Inferior parietal cortex (tissue), 1 donor: ENCODE results near the gene CYTH4.
A peak's percentile ranks its signal among the peaks of the same experiment; 100 is the strongest.
"Not testable (repeated sequence)": the region's sequence is repeated elsewhere in the genome, so short reads cannot be mapped to it uniquely, and the experiment has no call there.

ENCODE experiments used
- DNase-seq: peaks from one replicate; pipeline ENCODE4 v3.0.0-alpha.2; 2016; ENCODE audit errors: extremely low spot score

The CYTH4 gene

DNA sequence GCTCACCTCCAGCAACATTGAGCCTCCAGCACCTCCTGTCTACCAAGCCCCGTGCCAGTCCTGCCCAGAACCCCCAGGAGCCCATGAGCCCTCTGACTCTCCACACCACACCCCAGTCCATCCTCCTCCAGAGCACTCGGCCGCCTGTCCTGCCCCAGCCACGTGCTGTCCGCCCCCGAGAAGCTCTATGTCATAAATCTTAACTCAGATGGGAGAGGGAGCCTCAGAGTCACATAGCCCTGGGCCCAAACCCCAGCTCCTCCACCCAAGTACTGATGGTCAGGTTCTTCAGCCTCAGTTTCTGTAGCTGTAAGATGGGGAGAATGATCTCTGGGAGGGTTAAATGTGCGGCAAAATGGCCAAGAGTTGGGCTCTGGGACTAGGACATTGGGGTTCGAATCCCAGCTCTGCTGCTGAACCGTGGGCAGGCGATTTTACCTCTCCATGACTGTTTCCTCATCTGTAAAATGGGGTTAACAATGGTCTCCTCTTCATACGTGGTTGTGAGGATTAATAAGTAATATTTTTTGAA lies 27.8 kb downstream of the CYTH4 start:
- DNase-seq, result no peak

DNA sequence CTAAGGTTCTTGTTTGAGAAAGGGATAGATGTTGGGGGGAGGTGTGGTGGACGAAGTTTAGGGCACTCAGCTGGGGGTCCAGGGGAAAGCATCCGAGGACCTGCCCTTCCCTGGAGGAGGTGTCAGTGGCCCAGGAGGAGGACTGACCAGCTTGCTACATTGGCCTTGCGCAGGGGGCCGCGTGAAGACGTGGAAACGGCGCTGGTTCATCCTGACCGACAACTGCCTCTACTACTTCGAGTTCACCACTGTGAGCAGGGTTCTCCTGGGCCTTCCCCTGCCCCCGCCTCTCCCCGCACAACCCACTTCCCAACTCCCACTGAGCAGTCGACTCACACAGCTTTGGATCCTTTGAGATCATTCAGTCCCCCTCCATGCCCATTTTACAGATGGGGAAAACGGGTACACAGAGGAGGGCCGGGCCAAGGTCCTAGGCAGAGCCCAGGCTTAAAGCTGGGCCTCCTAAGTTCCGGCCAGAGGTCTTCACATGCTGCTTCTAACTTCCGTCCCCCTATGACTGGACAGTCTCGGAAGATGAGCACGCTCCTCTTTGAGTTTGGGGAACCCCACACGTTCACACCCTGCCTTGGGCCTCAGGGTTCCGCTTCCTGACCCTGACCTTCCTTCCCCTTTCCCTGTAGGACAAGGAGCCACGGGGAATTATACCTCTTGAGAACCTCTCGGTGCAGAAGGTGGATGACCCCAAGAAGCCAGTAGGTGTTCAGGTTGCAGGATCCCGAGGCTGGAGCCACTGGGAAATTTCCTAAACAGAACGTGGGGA lies 28.7 kb downstream of the CYTH4 start:
- DNase-seq, result no peak

DNA sequence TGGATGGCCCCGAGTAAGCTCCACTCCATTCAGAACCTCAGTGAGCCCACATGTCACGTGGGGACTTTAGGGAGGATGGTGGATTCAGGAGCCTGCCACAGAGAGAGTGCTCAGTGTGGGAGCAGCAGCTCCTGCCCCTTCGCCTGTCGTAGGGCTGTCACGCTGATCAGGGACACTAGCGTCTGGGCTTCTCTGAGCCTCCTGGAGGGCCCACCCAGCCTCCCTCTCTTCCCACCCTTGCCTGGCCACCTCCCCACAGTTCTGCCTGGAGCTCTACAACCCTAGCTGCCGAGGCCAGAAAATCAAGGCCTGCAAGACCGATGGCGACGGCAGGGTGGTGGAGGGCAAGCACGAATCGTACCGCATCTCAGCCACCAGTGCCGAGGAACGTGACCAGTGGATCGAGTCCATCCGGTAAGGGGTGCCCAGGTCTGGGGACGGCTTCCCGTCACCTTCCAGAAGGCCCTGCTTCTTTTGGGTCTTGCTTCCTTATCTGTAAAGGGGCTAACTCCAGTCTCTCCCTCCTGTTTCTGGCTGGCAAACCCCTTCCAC lies 29.5 kb downstream of the CYTH4 start:
- DNase-seq, result no peak

DNA sequence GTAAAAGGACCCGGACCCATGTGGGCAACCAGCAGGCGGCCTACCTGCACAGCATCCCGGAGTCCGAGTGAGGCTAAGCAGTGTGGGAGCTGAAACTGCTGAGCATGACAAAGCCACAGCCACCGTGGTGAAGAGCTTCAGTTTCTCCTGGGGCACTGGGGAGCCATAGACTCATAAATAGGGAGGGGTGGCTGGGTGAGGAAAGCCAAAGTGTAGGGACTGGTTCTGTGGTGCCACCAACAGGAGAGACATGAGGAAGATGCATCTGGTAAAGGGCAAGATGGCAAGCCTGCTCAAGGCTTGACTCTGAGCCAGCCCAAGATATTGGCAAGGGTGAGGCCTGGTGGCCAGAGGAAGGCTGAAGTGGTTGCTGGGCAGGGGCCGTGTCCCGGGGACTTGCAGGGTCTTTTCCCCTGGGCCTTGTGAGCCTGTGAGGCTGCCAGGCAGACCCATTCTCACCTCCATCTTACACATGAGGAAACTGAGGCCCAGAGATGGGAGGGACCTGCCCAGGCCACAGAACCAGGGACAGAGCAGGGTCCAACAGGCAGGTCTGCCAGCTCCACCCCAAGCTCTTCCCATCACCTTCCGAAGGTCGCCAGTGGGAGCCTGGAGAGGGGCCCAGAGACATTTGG lies 30.4 kb downstream of the CYTH4 start:
- DNase-seq, result no peak

DNA sequence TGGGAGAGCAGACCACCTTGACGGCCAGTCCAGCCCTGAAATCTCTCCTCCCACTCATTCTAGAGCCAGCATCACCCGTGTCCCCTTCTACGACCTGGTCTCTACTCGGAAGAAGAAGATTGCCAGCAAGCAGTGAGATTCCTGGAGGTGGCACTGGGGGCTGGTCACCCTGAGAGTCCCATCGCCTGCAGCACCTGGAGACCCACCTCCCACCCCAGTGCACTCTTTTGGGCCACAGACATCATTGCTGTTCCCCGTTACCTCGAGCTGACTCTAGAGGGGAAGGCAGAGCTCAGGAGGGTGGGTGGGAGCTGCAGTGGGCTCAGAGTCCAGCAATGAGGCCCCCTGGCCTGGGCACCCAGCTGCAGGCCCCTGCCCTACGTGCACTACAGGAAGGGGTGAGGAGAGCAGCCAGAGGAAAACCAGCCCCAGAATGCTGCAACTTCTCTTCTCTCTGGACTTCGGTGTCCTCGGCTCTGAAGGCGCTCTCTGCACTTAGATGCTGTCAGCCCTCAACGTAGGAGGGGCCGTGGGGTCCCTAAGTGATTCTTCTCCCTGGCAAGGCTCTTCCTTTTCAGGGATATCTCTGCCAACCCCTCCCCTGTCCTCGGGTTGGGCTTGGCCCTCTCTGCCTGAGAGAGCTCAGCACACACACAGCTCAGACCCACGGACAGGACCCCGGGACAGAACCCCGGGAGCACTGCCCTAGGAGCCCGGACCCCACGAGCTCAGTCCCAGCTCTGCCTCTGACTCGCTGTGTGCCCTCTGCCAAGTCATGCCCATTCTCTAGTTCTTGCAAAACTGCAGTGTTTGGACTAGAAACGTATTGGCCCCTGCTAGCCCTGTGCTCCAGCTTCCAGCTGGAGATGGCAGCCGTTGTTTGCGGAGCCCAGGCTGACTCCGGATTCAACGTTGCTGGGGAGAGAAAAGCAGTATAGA lies 31.3 kb downstream of the CYTH4 start:
- no peak for DNase-seq

DNA sequence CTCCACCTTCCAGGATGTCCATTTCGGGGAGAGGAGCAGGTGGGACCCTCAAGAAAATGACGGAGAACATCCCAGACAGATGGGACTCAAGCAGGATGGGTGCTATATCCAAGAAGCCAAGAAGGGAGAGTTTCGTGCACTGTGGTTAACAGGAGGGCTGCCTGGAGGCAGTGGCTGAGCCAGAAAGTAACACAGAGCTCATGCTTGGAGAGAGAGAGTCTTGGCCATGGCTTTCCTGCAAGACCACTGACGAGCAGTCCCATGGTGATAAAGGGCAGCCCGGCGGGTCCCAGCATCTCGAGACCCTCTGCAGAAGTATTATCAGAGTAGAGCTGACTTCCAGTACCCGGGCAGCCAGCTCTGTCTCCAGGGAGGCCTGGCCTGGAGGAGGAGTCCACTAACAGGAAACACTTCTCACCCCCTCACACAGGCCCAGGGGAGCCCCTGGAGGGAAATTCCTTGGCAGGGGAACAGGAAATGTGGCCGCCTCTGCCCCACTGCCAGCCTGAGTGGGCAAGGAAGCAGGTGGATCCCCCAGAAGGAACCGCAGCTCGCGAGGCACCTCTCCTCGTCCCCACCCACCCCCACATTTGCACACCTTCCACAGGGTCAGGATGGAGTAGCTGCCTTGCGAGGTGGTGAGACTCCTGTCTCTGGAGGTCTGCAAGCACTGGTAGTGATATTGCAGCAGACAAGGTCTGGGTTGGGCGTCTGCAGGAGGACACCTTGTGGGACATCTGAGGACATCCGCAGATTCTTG lies 32.2 kb downstream of the CYTH4 start:
- no peak for DNase-seq

DNA sequence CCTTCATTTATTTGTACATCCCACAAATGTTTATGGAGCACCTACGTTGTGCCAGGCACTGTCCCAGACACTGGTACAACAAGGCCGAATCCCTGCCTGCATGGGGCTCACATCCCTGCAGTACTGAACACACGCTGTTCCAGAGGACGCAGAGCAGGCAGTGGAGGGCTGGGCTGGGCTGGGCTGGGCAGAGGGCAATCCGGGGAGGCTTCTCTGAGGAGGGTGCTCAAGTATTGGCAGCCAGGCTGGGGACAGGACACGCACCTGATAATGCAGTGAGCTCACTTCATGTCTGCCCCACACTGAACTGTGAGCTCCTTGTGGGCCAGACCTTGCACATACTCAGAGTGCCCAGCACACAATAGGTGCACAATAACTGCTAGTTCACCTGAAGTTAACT lies 34.1 kb downstream of the CYTH4 start:
- no peak for DNase-seq

DNA sequence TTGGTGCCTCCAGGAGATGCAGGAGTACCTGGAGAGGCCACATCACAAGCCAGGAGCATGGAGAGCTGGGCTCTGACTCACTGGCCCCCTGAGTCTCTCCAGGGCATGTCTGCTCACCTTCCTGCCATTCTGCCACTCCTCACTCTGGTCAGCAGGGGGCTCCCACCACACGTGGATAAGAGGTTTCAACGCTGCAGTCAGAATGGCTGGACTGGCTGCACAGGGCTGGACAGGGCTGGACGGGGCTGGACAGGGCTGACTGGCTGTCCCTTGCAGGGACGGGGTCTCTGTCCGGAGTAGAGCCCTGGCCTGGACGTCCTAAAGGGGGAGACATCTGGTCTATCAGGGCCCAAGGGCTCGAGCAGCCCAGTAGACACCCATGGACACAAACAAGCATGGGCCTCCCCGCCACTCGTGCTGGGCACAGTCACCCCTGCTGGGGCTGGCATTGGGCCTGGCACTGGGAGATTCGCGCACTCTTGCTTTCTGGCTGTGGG lies 34.6 kb downstream of the CYTH4 start:
- peak; percentile 84 for DNase-seq

DNA sequence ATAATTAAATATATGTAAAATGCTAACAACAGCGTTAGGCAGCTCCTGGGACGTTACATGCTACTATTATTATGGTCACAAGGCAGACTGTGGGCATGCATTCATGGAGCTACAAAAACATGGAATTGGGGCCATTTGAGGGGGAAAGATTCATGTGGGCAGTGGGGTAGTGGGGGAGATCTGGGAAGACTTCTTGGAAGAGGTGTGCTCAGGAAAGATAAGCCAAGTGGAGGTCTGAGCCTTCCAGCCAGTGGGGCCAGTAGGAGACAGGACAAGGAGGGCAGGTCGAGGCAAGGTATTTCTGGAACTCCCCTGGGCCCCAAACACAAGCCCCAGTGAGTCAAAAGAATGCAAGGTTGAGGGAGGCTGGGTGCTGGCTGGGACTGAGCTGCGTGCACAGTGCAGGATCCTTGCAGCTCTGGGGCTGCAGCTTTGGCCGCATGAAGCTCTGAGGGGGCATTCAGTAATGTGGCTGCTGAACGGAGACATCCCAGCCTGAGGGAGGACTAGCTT lies 35.4 kb downstream of the CYTH4 start:
- DNase-seq, result no peak

DNA sequence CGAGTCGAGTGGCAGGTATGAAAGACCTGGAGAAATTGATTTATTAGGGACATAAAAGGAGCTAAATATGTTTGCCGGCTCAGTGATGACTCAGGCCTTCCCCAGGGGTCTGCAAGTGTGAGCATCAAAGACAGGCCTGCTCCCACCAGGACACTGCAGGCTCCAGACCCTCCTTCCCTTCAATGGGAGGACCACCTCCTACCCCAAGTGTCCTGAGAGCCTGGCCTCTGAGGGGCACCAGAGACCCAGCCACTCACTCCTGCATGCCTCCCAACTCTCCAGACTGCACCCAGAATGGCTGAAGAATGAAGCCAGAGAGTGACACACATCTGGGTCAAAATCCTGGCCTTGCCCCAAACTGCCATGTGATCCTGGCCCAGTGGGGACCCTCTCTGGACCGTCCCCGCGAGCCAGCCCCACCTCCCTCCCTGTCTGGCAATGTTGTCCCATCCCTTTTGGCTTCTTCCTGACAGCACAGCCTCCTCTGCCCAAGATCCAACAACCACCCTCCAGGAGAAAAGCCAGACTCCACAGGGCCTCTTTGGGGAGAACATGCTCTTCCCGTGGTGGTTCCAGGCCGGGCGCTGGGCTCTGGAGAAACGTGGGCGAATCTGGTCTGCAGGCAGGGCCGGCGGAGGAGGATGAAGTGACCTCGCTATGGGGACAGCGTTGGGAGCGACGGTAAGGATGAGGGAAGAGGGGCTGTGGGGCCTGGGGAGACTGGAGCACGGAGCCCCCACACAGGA lies 36.2 kb downstream of the CYTH4 start:
- DNase-seq, result no peak

DNA sequence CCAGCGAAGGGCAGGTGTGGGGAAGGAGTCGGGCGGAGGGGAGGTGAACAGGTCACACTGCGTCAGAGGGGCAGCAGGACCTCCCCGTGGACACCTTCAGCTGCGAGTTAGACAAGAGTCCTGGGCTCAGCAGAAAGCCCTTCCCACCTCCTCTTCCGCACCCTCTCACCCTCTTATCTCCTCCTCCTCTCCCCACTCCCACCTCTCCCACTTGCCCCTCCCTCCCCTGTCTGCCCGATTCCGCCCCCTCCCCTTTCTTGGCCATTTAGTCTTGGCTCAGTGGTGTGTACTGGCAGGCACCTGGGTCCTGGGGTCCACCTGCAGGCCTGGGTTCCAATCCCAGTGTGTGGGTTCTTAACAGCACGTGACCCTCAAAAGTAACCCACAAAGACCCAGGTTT lies 37.2 kb downstream of the CYTH4 start:
- DNase-seq, result no peak

DNA sequence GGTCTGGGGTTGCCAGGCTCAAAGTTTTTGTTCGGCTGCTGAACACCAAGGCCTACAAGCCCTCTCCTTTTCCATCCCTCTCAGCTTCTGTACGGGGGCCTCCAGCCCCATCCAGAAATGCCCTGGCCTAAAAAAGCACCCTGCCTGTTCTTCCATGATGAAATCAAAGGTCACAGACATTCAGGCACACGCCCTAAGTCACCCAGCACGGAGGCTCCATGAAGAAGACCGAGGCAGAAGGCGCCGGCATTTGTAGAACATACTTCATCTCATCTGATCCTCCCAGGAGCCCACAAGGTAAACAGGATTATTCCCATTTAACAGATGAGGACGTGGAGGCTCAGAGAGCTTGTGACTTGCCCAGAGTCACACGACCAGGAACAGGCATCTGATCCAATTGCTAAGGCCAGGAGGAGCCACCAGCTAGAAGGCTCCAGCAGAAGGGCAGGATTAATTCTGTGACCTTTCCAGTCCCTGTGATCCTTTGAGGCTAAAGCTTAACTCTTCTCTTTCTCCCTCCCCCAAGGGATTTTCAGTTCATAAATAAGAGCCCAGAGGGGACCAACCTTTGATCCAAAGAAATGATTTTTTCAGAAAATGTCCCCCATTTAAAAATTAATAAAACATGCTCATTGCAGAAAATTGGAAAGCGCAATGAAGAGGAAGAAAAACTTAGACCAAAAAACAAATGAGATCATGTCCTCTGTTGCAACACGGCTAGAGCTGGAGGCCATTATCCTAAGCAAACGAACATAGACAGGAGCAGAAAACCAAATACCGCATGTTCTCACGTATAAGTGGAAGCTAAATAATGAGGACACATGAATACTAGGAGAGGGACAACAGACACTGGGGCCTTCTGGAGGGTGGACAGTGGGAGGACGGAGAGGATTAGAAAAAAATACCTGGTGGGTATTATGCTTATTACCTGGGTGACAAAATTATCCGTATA lies 38.7 kb downstream of the CYTH4 start:
- no peak for DNase-seq

DNA sequence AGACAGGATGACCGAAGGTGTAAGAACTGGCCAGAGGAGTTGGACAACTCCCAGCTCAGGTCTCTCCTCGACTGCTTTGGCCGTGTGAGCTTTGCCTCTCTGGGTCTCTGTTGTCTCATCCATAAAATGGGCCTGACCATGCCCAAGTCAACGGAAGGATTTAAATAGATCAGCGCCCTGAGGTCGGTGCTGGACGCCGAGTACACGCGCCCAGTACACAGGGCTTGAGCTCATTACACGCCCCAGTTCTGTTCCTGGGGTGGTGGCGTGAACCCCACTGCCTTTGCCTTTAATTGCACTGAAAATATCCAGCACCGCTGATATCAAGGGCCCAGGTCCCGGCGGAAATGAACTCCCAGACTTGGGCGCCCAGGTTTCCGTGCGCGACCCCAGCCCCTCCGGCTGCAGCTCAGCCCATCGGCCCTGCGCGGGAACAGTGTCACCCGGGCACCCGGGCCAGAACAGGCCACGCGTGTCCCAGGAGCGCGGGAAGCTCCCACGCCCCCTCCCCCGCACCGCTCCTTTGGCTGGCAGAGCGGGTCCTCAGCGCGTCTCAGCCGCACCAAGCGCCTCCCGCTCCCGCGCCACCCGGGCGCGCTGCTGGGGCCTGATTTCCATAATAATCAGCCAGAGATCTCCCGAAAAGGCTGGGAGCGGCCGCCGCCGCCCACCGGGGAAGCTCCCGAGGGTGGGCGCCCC lies 42.2 kb downstream of the CYTH4 start:
- no peak for DNase-seq

DNA sequence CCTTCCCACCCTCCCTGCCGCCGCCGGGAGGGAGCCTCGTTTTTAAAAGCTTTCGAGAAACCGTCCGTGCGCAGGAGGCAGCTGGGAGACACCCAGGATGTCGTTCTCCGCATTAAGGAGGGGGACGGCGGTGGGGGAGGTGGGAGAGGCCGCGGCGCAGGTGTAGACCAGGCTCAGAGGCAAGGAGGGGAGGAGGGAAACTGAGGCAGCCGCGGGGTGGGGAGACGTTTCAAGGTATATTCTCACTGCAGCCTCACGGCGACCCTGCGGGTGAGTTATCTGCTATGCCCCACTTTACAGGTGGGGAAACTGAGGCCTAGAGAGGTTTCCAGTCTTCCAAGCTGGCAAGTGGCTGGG lies 42.7 kb downstream of the CYTH4 start:
- no peak for DNase-seq

DNA sequence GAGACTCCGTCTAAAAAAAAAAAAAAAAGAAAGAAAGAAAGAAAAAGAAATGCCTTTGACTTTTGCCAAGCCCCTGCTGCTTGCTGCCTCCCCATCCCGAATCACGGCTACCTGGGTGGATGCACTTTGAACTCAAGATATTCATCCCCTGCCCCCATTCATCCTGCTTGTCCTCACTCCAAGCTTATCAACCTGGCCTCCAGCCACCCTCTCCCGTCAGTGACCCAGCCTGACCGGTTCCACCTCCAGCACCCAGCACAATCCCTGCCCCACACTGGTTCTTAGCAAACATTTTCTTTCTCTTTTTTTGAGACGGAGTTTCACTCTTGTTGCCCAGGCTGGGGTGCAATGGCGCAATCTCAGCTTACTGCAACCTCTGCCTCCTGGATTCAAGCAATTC lies 44.4 kb downstream of the CYTH4 start:
- no peak for DNase-seq

DNA sequence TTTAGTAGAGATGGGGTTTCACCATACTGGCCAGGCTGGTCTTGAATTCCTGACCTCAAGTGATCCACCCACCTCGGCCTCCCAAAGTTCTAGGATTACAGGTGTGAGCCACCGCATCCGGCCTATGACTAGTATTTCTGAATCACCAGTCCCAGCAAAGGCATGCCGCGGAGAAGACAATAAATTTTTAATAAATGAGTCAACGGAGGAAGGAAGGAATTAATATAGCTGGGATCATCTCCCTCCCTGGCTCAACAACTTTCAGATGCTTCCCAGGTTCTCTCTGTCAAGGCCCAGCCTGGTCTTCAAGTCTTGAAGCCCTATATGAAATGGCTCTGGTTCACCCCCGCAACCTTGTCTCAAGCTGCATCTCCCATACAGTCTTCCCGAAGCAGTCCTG lies 45.7 kb downstream of the CYTH4 start:
- no peak for DNase-seq

DNA sequence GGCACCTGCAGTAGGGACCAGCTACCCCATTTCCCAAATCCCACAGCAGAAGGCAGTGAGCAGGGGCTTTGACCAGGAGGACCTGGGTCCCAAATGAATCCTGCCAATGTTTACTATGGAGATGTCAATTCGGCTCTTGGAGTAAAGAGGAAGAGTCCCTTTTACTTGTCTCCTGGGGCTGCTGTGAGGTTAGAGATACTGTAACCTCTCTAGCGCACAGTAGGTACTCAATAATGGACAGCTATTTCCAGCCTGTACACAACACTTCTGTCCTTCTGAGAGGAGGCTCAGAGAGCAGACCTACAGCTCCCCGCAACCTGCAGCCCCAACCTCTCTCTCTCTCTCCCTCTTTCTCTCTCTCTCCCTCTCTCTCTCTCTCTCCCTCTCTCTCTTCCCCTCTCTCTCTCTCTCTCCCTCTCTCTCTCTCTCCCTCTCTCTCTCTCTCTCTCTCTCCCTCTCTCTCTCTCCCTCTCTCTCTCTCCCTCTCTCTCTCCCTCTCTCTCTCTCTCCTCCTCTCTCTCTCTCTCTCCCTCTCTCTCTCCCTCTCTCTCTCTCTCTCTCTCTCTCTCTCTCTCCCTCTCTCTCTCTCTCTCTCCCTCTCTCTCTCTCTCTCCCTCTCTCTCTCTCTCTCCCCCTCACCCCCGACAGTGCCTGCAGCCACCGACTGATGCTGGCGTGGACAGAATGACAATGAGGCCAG lies 46.4 kb downstream of the CYTH4 start:
- DNase-seq, result not testable (repeated sequence)
